ENCODE results near the gene SELENOO.
A peak's percentile ranks its signal among the peaks of the same experiment; 100 is the strongest.
"Not testable (repeated sequence)": the region's sequence is repeated elsewhere in the genome, so short reads cannot be mapped to it uniquely, and the experiment has no call there.

Gene SELENOO

DNA sequence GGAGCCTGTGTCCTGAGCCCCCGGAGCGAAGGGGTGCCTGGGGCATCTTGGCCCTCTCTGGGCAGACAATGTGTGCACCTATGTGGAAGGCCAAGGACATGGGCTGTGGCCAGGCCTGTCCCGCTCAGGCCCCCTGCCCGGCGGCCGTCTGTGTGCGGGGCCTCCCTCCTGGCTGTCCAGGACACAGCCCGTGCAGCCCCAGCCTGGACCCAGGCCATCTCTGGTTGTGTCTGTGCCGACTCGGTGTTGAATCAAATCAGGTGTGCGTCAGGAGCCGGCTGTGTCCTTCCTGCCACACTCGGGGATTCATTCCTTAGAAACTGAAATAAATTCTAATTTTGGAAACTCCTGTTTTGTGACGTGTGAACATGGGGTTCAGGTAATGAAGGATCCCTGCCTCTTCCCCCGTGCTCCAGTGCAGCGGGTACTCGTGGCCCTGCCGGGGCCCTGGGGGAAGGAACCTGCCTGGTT lies 1.5 kb upstream of the SELENOO start:
- no peak for DNase-seq (ENCODE audit: low read depth in 2 of 2)

DNA sequence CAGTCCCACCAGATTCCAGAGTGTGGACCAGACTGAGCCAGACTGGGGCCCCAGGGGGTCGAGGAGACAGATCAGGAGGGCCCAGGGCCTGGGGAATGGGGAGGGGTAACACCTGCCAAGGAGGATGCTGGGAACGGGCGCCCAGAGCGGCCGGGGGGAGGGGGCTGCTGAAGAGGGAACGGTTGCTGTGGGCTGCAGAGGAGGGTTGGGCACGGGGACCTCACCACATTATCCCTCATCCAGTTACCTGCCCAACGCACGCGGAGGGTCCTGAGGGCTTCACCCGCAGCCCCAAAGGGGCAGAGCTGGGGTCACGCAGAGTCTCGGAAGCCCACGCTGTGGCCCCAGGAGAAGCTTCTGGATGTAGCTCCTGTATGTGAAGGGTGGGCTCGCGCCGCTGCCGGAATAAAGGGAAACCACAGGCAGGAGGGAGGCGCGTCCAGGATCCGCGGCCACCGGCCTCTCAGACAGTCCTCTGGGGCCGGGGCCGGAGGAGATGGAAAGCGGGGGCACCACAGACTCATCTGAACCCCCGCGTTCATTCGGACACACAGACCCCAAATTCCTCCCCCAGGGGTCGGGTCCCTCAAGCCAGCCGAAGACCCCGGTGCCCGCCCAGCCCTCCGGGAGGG lies 866 bp upstream of the SELENOO start:
- DNase-seq (ENCODE audit: low read depth in 2 of 2): no peak

GRCh38 chr22:50201191-50202129 lies 649 bp downstream of the SELENOO start:
- no peak for DNase-seq (ENCODE audit: low read depth in 2 of 2)

GRCh38 chr22:50202130-50202666 lies 1.4 kb downstream of the SELENOO start:
- DNase-seq (ENCODE audit: low read depth in 2 of 2): no peak

DNA sequence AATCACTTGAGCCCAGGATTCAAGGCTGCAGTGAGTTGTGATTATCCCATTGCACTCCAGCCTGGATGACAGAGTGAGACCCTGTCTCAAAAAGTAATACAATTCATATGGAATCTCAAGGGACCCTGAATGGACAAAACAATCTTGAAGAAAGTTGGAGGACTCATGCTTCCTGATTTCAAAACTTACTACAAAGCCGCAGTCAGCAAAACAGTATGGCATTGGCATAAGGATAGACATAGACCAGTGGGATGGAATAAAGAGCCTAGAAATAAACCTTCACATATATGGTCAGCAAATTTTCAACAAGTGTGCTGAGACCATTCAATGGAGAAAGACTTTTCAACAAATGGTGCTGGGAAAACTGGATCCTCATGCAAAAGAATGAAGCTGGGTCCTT lies 2.5 kb downstream of the SELENOO start:
- no peak for DNase-seq (ENCODE audit: low read depth in 2 of 2)

DNA sequence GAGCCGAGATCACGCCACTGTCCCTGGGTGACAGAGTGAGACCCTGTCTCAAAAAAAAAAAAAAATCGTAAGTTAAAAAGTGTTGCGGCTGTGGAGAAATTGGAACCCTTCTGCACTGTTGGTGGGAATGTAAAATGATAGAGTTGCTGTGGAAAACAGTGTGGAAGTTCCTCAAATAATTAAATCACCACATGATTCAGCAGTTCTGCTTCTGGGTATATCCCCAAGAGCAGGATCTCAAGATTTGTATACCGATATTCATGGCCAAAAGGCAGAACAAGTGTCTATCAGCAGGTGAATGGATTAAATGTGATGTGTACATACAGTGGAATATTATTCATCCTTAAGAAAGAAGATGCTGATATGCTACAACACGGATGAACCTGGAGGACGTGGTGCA lies 3.8 kb downstream of the SELENOO start:
- DNase-seq (ENCODE audit: low read depth in 2 of 2): no peak

GRCh38 chr22:50204998-50205397 lies 4.2 kb downstream of the SELENOO start:
- not testable (repeated sequence) for DNase-seq (ENCODE audit: low read depth in 2 of 2)

GRCh38 chr22:50205781-50206569 lies 5.2 kb downstream of the SELENOO start:
- DNase-seq (ENCODE audit: low read depth in 2 of 2): no peak

DNA sequence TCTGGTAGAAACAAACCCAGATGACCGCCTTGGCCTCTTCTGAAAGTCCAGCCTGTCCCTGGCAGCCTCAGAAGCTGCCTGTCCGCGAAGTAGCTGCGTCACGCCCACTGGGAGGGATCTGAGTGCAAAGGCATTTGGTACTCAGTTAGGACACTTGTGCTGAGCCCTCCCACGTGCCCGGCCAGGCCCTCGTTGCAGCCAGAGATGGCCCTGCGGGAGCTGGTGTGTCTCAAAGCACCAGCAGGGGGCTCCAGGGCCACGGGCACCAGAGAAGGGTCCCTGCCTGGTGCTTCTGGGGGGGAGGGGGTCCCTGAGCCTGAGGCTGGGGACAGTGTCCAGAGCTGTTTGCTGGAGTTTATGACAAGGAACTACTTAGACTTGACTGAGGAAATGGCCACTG lies 5.8 kb downstream of the SELENOO start:
- DNase-seq (ENCODE audit: low read depth in 2 of 2): no peak

DNA sequence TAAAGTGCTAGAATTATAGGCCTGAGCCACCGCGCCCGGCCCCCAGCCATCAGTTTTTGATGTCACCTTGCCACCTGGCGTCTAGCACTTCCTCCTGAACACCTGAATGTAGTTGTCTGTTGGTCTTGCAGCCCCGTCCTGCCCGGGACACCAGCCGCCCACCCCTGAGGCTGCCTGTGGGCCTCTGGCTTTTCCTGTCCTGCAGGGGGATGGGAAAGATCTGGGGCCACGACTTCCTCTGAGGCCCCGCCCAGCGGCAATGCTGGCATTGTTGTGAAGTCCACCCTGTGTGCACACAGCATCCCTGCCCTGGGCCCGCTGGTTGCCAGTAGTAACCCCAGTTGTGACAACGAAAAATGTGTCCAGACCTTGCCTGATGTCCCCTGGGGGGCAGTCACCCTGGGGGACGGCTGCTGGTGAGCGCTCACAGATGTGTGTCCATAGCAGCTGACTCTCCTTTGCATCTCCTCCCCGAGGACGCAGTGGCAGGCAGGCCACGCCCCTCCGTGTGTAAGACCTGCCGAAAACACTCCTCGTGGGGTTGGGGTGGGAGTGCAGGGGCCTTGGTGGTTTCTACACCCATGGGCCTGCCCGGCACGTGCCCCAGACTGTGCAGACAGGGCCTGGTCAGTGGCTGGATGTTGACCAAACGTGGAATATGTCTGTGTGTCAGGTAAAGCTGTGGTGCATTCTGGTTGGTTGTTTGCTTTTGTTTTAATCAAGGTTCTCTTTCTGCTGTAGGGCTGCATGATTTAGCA lies 6.8 kb downstream of the SELENOO start:
- no peak for DNase-seq (ENCODE audit: low read depth in 2 of 2)

DNA sequence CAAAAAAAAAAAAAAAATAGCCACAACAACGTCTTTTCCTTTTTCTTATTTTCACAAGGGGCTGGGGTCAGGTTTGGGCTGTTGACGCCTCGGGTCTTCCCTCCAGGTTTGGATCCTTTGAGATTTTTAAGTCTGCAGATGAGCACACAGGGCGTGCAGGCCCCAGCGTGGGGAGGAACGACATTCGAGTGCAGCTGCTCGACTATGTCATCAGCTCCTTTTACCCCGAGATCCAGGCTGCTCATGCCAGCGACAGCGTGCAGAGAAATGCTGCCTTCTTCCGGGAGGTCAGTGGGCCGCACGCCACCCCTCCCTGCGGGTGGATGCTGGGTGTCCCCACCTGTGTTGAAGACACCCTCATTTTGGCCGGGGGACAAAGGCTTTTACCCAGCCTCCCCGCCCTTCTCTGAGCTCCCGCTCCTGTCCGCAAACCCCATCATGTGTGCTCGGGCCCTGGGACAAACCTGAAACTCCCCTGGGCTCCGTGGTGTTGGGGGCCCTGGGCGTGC lies 7.7 kb downstream of the SELENOO start:
- DNase-seq (ENCODE audit: low read depth in 2 of 2): no peak

DNA sequence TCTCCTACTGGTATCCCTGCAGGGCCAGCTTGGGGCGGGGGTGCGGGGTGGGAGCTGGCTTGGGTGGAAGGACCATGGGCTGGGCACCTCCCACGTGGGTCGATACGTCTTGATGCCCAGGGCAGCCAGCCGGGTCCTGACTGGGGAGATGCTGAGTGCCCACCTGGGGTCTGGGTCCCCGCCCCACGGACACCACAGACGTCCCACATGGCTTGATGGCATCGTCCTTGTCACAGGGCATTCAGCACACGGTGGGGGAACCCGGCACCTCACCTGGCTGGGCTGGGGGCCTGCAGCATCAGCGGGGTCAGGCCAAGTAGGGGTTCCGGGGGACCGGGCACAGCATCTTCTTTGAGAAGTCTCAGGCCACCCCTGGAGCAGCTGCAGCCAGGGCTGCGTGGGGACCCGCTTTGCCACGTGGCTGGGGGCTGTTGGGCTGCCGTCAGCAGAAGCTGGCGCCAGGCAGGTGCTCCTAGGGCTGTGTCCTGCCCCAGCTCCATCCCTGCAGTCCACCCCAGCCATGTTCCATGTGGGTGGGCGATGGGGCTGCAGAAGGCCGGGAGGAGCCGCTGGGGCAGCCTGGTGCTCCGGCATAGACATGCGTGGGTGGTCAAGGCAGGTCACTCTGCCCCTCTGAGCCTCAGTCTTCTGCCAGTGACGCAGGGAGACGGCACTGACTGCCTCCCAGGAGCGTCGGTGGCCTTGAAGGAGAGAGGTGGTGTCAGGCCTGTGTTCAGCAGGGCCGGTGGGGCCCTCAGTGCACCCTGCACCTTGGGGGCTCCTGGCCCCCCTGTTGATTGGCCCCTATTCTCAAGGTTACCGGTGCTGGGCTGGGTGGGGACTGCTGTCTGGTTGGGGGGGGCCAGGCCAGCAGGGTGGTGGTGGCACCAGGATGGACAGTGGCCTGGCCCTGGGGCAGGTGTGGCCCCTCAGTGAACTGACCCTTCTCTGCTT lies 8.4 kb downstream of the SELENOO start:
- no peak for DNase-seq (ENCODE audit: low read depth in 2 of 2)

DNA sequence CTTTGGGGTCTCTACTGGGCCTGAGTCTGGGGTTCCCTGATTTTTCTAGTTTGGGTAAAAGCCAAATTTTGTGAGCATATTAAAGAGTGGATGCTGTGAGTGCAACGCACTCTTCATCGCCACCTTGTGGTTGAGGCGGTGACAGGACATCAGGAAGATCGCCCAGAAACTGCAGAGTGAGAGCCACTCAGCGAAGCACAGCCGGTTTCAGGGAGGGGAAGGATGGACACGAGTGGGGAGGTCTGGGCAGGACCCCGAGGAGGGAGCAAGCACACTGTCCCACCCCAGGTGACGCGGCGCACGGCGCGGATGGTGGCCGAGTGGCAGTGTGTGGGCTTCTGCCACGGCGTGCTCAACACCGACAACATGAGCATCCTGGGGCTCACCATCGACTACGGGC lies 9.1 kb downstream of the SELENOO start:
- DNase-seq (ENCODE audit: low read depth in 2 of 2): peak in 1 of 2 donors; percentile 45

GRCh38 chr22:50210378-50211139 lies 9.7 kb downstream of the SELENOO start:
- no peak for DNase-seq (ENCODE audit: low read depth in 2 of 2)

DNA sequence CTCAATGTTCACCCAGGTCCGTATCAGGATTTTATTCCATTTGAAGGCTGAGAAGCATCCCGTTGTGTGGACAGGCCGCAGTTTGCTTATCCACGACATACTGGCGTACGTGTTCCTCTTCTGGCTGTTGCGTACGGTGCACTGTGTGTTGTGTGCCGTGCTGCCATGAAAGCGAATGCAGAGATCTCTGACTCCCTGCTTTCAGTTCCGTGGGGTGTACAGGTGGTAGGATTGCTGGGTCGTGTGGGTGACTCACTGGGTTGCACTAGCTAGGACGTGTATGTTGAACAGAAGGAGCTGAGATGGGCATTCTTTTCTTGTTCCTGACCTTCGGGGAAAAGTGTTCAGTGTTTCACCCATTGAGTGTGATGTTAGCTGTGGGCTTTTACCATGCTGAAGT lies 10.3 kb downstream of the SELENOO start:
- no peak for DNase-seq (ENCODE audit: low read depth in 2 of 2)

GRCh38 chr22:50213263-50213662 lies 12.5 kb downstream of the SELENOO start:
- DNase-seq (ENCODE audit: low read depth in 2 of 2): no peak

DNA sequence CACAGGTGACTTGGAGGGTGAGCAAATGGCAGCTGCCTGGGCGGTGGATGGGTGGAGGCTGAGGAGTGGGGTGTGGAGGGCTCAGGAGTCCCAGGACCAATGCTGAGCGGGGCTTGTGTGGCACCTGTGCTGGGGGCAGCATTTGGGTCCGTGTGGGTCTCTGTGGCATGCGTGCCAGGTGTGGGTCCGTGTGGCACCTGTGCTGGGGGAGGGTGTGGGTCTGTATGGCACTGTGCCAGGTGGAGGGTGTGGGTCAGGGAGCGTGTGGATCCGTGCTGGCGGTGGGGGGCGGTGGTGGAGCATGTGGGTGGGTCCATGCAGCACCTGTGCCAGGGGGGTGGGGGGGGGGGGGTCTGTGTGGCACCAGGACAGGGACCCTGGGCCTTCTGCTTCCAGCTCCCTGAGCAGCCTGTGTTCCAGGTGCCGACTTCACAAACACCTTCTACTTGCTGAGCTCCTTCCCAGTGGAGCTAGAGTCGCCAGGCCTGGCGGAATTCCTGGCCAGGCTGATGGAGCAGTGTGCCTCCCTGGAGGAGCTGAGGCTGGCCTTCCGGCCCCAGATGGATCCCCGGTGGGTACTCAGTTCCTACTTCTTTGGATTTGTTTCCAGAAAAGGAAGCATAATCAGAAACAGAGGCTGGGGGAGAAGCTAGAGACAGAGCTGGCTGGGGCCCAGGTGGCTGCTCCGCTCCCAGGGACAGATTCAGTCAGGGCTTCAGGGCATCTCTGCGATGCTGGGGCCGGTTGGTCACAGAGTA lies 14.7 kb downstream of the SELENOO start:
- DNase-seq (ENCODE audit: low read depth in 2 of 2): no peak

- no peak for DNase-seq (ENCODE audit: low read depth in 2 of 2)
These were observed 15.4 kb downstream of the SELENOO start for GRCh38 chr22:50216055-50216683.
